Dermis blood vessel endothelial cell (primary cell): ENCODE results near the gene TEX19. TPM values are rescaled to one million over a fixed set of nuclear protein-coding genes. Genes with fewer than 3 reads are reported as not detected.

ENCODE experiments used
- DNase-seq: peaks from one replicate; pipeline ENCODE4 v3.0.0; 2010
- total RNA-seq: library from RNA; depleted of rRNA; stranded (reverse); fragments of >200 nt; gene quantifications from 2 replicates; pipeline ENCODE4 v1.2.3, GENCODE V29; 2014

The TEX19 gene, protein sequence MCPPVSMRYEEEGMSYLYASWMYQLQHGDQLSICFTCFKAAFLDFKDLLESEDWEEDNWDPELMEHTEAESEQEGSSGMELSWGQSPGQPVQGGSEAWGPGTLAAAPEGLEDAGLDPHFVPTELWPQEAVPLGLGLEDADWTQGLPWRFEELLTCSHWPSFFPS
- 0.05 TPM in 1 of 2 replicates, not detected in the other for total RNA-seq

DNA sequence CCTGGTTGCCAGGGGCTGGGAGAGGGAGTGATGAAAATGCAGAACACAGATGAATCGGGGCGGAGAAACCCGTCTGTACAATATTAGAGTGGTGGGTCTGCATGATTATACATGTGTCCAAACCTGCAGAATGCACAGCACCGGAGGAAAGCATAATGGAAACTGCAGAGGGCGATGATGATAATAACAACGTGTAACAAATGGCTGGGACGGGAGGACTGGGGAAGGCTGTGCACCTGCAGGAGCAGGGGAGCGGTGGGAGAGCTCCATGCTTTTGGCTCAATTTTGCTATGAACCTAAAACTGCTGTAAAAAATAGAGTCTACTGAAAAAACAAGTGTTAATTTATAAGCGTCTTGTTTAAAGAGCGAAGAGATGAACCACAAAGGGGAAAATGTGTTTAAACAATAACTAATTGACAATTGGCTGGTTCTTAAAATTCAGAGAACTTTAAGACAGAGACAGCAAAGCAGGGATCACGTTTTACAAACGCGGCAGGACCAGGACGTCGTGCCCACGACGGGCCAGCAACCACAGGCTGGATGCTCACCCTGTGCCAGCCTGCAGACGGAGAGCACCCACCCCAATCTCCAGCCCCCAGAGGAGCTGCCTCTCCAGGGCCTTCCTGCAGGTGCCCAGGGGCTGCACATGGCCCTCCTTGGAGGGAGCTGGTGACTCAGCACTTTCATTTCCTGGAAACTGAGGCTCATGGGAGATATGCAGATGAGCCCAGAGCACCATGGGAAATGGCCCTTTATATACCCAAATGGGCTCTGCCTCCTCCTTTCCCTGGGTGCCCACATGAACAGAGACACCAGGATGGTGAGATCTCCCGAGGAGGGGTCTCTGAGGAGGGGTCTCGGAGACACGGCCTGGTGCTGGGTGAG is at the start of gene TEX19:
TSS of gene TEX19 (plus strand) at position 783 of the 886 bp plus-strand sequence. CDS start 2,904 bp downstream, outside the sequence.
- DNase-seq = no peak

DNA sequence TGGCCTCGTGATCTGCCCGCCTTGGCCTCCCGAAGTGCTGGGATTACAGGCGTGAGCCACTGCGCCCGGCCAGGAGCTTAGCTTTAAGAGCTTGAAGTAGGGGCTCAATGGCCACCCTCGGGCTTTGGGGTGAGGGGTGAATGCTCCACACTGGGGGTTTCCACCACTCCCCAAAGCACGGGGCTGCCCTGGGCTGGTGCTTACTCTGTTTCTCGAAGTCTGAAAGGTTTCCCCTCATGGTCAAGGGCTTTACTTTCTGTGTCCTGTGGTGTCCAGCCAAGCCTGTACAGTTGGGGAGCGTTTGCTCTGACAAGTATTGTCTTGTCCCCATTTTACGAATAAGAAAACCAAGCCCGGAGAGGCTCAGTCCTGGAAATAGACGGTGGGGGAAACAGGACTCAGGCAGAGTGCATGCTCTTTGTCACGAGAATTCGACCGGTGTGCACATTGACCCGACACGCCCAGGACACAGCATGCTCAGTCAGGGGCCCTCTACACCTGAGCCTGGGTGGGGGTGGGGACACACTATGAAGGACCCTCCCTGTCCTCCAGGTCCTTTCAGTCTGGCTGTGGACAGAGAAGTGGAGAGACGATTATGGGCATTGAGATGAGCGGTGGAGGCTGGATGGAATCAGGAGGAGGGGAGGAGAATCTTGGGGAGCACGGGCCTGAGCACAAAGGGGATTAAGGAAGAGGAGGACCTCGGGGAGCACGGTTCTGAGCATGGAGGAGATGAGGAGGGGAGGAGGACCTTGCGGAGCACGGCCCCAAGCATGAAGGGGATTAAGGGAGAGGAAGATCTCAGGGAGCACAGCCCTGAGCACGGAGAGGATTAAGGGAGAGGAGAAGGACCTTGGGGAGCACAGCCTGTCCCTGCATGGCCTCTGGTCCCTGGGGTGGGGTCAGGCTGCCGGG is 49.1 kb upstream of the TEX19 start:
- no peak for DNase-seq

DNA sequence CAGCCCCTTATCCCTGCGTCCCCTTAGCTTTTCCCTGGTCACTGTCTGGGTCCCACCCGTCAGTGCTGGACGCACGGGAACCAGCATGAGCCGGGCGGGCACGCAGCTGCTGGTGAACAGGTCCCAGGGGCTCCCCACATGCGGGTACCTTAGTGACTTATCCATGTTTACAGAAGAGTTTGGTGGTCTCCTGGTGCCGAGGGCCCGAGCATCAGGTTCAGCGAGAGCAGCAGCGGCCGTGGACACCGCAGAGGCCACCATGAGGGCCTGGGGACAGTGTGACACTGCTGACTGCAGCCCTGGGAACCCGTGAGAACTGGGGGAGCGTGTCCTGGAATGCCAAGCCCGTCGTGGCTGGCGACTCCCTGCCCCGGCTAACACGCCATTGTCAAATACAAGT is 48.2 kb upstream of the TEX19 start:
- no peak for DNase-seq

DNA sequence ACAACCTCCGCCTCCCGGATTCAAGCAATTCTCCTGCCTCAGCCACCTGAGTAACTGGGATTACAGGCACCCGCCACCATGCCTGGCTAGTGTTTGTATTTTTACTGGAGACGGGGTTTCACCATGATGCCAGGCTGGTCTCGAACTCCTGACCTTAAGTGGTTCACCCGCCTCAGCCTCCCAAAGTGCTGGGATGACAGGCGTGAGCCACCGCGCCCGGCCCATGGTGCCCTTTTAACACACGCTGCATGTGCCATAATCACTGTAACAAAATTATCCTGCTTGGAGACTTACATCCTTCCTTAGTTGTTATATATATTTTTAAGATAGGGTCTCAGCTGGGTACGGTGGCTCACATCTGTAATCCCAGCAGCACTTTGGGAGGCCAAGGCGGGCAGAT is 47.1 kb upstream of the TEX19 start:
- no peak for DNase-seq

DNA sequence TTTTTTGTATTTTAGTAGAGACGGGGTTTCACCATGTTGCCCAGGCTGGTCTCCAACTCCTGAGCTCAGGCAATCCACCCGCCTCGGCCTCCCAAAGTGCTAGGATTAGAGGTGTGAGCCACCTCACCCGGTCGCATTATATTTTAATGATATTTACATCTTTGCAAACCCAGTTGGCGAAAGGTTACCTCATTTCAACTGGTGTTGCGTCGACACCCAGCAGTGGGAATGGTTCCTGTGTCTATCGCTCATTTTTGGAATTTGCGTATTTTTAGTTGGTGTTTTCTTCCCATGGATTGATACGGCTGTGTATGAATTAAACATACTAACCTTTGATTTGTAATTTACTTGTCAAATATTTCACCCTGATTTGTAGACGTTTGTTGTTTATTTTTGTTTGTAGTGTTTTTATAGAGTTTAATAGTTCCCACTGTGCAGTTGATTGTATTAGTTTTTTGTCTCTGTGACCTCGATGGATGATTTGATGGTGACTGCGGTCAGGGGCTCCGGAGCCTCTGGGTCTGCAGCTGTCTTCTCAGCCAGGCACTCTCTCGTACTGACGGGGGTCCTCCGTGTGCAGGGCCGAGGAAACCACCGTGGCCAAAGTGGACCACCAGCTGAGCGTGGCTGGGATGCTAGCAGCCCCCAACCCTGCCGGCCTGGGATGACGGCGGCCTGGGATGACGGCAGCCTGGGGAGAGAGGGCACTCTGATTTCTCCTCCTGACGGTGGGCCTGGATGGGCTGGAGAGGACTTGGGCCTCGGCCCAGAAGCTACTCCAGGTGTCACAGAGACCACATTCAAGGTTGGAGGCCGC is 45.6 kb upstream of the TEX19 start:
- no peak for DNase-seq

DNA sequence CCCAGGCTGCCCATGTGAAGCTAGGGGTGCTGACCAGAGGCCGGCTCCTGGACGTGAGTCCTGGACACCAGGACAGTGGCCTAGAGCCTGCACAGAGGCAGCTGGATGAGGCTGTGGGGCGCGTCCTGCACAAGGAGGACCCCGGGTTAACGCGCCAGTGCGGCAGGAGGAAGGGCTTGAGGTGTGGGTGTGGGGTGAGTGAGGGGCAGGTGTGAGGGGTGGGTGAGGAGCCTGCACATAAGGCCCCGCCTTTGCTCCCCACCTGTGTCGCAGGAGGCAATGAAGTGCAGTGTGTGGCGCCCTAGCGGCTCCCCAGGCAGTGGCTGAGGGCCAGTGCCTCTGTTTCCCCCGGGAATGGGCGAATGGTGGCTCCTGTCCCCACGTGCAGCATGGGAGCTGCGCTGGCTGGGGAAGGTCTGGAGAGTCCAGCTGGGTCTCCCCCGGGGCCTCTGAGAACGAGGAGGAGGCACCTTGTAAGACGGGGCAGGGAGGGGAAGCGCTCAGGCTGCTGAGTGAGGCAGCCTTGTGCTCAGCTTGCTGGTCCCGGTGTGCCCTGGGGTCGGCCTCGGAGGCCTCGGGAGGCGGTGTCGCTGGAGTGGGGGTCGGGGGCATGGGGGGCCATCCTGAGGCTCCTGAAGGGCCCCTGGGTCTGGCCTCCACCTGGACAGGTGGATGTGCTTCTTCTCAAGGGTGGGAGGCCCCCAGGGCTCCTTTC is 44.9 kb upstream of the TEX19 start:
- no peak for DNase-seq

DNA sequence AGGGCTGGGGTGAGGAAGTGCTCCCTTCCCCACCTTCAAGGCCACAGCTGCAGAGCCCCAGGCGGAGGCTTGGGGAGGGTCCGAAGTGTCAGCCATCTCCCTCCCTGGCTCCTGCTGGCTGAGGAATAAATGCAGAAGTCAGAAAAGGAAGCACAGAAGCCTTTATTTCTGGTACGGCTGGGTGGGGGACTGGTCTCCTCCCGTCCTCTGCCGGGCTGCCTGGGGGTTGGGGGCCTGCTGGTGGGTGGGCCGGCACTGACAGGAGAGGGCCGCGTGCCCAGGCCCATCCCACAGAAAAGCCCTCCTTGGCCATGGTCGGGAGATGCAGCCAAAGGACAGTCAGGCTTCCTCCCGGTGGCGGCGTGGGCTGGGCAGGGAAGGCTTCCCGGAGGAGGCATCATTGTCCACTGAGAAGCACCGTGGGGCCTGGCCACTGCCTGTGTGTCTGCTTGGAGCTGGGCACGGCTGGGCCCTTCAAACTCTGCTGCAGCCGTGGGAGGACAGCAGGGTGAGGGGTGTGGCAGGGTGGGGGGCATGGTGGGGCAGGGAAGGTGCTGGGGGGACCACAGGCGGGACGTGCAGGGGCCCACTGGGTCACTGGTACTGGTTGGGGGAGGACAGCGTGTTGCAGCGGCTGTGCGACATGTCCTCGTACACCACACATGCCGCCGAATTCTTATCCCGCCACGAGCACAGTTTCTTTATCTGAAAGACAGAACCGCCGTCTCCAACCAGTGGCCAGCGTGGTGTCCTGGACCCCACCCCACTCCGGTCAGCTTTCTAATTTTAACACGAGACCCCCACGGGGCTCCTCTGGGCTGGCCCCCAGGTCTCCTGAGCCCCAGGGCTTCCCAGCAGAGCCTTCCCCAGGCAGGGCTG is 44.1 kb upstream of the TEX19 start:
- no peak for DNase-seq

DNA sequence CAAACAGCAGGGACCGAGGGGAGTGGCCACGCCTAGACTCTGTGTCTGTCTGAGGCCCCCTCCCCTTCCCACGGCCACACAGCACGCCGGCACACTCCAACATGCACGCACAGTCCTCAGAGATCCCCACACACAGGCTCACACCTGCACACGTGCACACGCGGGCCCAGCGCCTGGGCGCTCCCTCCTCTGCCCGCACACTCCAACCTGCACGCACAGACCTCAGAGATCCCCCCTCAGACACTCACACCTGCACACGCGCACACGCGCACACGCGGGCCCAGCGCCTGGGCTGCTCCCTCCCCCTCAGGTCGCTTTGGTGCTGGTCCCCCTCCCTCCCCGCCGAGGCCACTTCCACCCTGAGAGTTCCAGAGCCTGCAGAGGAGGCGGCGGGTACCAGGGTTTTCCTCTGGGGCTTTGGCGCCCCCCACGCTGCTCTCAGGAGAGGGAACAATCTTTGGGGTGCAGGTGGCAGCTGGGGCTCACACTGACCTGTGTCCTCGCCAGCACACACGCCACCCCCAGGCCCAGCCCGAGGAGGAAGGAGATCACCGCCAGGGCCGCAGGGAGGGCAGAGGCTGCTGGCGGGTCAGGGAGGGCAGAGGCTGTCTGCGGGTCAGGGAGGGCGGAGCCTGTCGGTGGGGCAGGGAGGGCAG is 43.2 kb upstream of the TEX19 start:
- DNase-seq = no peak

DNA sequence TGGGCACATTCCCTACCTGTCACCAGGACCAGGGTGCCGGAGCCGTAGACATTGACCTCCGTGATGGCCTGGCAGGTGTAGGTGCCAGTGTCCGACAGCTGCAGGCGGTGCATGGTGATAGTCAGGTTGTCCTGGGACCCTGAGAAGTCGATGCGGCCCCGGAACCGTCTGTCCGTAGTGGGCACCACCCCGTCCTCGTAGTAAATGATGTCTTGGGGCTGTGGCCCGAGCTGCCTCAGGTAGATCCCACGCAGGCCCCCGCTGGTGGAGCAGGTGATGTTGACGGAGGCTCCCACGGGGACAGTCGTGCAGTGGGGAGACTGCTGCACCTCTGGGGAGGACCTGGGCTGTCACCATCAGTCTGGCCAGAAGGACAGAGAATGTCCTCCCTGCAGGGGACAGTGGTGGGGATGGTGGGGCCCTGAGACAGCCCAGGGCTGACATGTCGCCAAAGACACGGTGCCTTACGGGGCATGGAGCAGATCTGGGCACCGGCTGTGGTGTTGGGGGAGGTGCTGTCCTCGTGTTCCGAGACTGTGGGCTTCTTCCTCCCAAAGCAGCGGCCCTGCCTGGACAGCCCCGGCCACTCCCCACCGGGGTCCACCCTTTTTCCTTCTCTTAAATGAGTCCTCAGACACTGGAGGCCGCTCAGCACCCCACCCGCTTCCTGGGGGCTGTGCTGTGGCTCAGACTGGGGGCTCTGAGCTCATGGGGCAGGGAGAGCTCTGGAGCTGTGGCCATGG is 42.2 kb upstream of the TEX19 start:
- DNase-seq = no peak

DNA sequence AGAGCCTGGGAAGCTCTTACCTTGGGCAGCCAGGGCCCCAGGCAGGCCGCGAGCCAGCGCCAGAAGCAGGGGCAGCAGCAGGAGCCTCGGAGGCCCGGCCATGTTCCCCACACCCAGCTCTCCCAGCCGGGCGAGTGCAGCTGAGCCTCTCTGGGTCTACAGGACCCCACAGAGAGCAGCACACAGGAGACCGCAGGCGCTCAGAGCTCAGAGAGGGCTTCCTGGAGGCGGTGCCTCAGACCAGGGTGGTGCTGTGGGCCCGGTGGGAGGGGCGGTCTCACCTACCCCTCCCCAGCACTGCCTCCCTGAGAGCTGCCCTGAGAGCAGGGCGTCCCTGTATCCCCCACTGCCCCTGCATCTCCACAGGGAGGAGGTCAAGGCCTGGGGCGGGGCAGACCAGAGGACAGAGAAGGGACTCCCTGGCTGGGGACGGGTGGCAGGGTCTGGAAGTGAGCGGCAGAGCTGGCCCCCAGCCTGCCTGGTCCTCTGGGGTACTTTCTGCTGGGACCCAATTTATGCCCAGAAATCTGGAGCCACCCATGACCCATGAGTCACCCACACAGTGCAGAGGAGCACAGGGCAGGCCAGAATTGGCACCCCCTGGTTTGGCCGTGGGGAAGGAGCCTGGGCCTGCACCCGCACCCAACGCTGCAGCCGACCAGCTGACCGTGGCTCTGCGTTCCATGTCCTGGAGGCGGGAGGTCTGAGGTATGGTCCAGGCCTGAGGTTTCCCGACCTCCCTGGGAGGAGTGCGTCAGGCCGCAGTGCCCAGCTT is 41.5 kb upstream of the TEX19 start, which contains the start of gene CD7:
TSS of gene CD7 (minus strand) at position 215 of the 775 bp plus-strand sequence. CDS start at position 102, 113 bp downstream.
- no peak for DNase-seq

DNA sequence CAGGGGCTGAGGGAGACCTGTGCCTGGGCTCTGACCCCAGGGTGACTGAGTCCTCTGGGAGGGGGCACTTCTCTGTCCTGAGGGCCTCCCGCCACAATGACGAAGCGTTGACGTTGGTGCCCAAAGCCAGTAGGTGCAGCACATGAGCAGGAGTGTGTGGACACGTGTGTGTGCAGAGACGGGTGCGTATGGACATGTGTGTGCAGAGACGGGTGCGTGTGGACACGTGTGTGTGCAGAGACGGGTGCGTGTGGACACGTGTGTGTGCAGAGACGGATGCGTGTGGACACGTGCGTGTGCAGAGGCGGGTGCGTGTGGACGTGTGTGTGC is 40.9 kb upstream of the TEX19 start:
- DNase-seq = no peak

DNA sequence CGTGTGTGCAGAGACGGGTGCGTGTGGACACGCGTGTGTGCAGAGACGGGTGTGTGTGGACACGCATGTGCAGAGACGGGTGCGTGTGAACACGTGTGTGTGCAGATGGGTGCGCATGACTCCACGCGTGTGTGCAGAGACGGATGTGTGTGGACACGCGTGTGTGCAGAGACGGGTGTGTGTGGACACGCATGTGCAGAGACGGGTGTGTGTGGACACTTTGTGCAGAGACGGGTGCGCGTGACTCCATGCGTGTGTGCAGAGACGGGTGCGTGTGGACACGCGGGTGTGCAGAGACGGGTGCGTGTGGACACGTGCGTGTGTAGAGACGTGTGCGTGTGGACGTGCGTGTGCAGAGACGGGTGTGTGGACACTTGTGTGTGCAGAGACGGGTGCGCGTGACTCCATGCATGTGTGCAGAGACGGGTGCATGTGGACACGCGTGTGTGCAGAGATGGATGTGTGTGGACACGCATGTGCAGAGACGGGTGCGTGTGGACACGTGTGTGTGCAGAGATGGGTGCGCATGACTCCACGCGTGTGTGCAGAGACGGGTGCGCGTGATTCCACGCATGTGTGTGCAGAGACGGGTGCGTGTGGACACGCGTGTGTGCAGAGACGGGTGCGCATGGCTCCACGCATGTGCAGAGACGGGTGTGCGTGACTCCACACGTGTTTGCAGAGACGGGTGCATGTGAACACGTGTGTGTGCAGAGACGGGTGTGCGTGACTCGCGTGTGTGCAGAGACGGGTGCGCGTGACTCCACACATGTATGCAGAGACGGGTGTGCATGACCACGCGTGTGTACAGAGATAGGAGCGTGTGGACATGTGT is 40.1 kb upstream of the TEX19 start:
- DNase-seq = no peak

DNA sequence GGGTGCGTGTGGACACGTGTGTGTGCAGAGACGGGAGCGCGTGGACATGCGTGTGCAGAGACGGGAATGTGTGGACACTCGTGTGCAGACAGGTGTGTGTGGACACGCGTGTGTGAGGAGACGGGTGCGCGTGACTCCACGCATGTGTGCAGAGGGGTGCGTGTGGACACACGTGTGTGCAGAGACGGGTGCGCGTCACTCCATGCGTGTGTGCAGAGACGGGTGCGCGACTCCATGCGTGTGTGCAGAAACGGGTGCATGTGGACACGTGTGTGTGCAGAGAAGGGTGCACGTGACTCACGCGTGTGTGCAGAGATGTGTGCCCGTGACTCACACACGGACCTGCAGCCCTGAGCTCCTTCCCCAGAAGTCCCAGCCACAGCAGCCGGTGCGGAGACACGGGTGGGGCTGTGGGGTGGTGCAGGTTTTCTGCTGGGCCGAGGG is 39.4 kb upstream of the TEX19 start:
- DNase-seq = no peak

DNA sequence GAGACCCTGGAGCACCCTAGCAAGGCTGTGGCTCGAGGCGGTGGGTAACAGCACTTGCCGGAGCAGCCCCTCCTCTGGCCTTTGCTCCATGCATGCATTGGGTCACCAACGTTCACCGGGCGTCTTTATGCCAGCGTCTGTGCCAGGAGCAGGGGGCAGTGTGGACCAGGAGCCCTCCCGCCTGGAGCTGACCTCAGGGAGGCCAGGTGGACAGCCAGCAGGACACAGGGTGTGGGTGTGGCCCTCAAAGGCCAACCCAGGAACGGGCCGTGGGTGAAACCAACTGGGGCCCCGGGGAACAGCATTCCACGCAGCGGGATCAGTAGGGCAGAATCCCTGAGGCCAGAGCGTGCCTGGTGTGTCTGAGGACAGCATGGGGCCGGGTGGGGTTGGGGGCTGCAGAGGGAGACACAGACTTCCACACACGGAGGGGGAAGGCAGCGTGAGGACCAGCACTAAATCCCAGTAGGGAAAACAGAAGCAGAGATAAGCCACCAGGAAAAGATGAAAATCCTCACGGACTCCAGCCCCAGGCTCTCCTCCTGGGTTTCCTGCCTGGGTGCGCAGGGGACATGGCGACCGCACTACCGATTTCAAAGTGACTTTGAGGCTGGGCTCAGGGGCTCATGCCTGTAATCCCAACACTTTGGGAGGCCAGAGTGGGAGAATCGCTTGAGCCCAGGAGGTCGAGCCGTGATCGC is 38.8 kb upstream of the TEX19 start:
- DNase-seq = no peak

DNA sequence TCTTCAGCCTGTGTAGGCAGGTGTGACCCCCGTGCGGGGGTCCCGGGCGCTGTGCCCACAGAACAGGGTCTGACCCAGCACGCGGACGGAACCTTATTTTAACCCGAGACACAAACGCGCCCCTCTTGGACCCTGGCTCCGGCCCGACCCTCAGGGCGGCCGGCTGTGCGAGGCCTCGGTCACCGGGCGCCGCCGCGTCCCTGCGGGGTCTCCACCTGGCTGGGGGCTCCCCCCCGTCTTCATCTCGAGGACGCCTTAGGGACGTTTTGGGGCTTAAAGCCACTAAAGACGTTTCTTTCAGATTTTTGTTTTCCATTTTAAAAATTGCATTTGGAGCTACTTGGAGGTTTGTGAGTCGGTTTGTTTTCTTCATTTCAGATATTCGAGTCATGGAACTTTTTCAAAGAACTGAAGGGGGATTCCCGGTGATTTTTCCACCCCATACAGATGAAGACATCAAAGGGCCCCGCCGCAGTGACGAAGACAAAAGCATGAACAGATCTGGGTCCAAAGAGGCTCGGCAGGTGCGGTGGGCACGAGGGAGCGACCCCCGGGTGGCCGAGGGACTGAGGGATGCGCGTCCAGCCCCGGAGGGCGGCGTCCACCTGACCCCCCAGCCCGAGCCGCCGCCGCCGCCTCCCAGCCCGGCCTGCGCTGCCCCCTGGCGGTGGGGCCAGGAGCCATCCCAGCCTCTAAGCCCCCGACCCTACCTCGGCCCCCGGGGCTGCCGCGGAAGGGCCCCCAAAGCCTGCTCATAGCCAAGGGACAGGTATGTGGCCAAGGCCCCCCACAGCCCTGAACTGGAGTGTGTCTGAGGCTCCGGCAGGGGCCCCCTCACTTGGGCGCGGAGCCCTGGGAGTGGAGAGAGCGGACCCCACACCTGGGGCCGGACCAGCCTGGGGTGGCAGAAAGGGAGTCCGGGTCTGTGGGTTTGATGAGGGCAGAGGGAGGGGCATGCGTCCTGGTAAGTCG is 37.8 kb upstream of the TEX19 start:
- peak; percentile 54 for DNase-seq
